ENCODE results near the gene IGSF23.
"Not testable (repeated sequence)": the region's sequence is repeated elsewhere in the genome, so short reads cannot be mapped to it uniquely, and the experiment has no call there.

The IGSF23 gene

GRCh38 chr19:44588771-44589112 lies 24.6 kb upstream of the IGSF23 start:
- DNase-seq, result no peak

GRCh38 chr19:44590245-44591059 lies 22.9 kb upstream of the IGSF23 start:
- DNase-seq, result no peak

GRCh38 chr19:44591340-44591993 lies 21.9 kb upstream of the IGSF23 start:
- DNase-seq, result not testable (repeated sequence)

GRCh38 chr19:44592451-44592890 lies 20.9 kb upstream of the IGSF23 start:
- DNase-seq, result no peak

GRCh38 chr19:44593294-44593693 lies 20.1 kb upstream of the IGSF23 start:
- DNase-seq, result no peak

- not testable (repeated sequence) for DNase-seq
Measured at GRCh38 chr19:44593866-44594266, 19.5 kb upstream of the IGSF23 start.

GRCh38 chr19:44596428-44597130 lies 16.8 kb upstream of the IGSF23 start:
- DNase-seq, result no peak

- DNase-seq, result no peak
Measured at GRCh38 chr19:44597131-44597491, 16.3 kb upstream of the IGSF23 start.

GRCh38 chr19:44598355-44598754 lies 15.0 kb upstream of the IGSF23 start:
- DNase-seq, result no peak

- no peak for DNase-seq
Measured at GRCh38 chr19:44598880-44599279, 14.5 kb upstream of the IGSF23 start.

GRCh38 chr19:44600466-44600865 lies 12.9 kb upstream of the IGSF23 start:
- DNase-seq, result no peak

GRCh38 chr19:44602081-44602480 lies 11.3 kb upstream of the IGSF23 start:
- DNase-seq, result no peak

- DNase-seq, result no peak
Measured at GRCh38 chr19:44603201-44603945, 10.0 kb upstream of the IGSF23 start.

GRCh38 chr19:44604241-44604640 lies 9.1 kb upstream of the IGSF23 start:
- no peak for DNase-seq

GRCh38 chr19:44605547-44605946 lies 7.8 kb upstream of the IGSF23 start:
- DNase-seq, result no peak

- no peak for DNase-seq
Measured at GRCh38 chr19:44607049-44607448, 6.3 kb upstream of the IGSF23 start.

- no peak for DNase-seq
Measured at GRCh38 chr19:44607917-44608316, 5.4 kb upstream of the IGSF23 start.

- no peak for DNase-seq
Measured at GRCh38 chr19:44608391-44608821, 5.0 kb upstream of the IGSF23 start.

- no peak for DNase-seq
Measured at GRCh38 chr19:44609219-44609618, 4.1 kb upstream of the IGSF23 start.

- DNase-seq, result not testable (repeated sequence)
Measured at GRCh38 chr19:44610497-44610896, 2.9 kb upstream of the IGSF23 start.

- no peak for DNase-seq
Measured at GRCh38 chr19:44611812-44612295, 1.5 kb upstream of the IGSF23 start.

GRCh38 chr19:44614313-44614712 lies 950 bp downstream of the IGSF23 start:
- no peak for DNase-seq

- DNase-seq, result no peak
Measured at GRCh38 chr19:44615863-44616247, 2.5 kb downstream of the IGSF23 start.

Measured in 8988T (cell line).